ENCODE measurements around the gene BSDC1. TPM values are rescaled to one million over a fixed set of nuclear protein-coding genes. Genes with fewer than 3 reads are reported as not detected.
"Not testable (repeated sequence)": the region's sequence is repeated elsewhere in the genome, so short reads cannot be mapped to it uniquely, and the experiment has no call there.

The BSDC1 gene
- total RNA-seq, 2 experiments from 2014 or later = 29.2 to 34.8 TPM

- CTCF ChIA-PET = no interaction called here
- POLR2A ChIA-PET = no interaction called here
Observed at GRCh38 chr1:32398401-32398800, 4.2 kb upstream of the BSDC1 start.

- POLR2A ChIA-PET = not testable (repeated sequence)
- CTCF ChIA-PET = interaction anchor here (0.6 kb wide), 1 partner anchor 11 kb away, joined by 5 read pairs; no protein-coding TSS in a partner anchor
Observed at GRCh38 chr1:32396524-32396923, 2.3 kb upstream of the BSDC1 start.

DNA sequence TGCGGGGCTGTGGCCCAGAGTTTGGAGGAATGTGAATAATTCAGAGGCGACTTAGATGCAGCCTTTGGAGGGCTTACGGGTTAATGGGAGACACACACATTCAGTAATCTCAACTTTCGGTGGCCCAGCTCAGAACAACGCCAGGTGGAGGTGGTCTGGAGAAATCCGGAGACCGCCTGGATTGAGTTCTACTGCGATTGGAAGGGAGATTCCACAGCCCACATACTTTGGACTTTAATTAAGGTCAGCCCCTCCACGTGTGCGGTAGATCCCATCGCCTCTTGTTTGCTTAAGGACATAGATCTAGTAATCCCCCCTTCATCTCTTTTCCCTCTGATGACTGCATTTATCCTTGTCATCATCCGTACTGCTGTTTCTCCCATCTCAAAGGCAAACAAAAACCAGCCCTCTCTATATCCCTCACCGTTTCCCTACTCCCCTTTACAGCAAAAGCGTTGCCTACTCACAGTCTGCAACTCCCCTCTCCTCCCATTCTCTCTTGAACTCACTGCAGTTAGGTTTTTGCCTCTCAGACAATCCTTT, 720 bp upstream of the BSDC1 start:
- CTCF ChIA-PET = interaction anchor here (1.0 to 1.4 kb wide), 3 partner anchors 8 to 179 kb away, joined by 3 to 5 read pairs (median 5); no protein-coding TSS in a partner anchor
- POLR2A ChIA-PET = interaction anchor here (0.6 to 3.2 kb wide), 6 partner anchors 23 to 254 kb away, joined by 3 to 11 read pairs (median 4); partner anchors contain the start of genes MARCKSL1 and TXLNA

DNA sequence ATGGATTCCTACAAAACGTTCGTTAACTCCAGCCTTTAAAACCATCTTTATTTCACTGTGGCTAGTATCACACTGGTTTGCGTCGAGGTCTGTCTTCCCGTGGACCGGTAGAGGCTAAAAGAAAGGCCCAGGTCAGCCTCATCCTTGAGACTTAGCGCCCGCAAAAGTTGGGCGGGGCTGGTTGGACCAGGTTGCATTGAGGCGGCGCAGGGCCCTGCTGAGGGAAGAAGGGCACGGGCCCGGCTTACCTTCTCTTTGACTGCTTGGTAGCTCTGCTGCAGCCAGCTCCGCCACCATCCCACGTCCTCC, 455 bp downstream of the BSDC1 start:
- POLR2A ChIA-PET = interaction anchor here (0.9 to 3.2 kb wide), 5 partner anchors 21 to 214 kb away, joined by 3 to 11 read pairs (median 4); partner anchors contain the start of genes MARCKSL1 and TXLNA
- CTCF ChIA-PET = interaction anchor here (0.9 to 1.4 kb wide), 2 partner anchors 9 to 154 kb away, joined by 3 to 5 read pairs; no protein-coding TSS in a partner anchor

GRCh38 chr1:32393136-32393535, 1.1 kb downstream of the BSDC1 start:
- ChIA-PET POLR2A (interaction anchor here (3.2 kb wide), 1 partner anchor 57 kb away, joined by 11 read pairs; the partner anchor contains the start of gene MARCKSL1), CTCF (interaction anchor here (0.7 to 0.9 kb wide), 2 partner anchors 153 to 194 kb away, joined by 3 read pairs; no protein-coding TSS in a partner anchor)

- ChIA-PET POLR2A (interaction anchor here (3.2 kb wide), 1 partner anchor 57 kb away, joined by 11 read pairs; the partner anchor contains the start of gene MARCKSL1), CTCF (interaction anchor here (0.7 to 1.1 kb wide), 2 partner anchors 127 to 193 kb away, joined by 3 read pairs; no protein-coding TSS in a partner anchor)
Observed at GRCh38 chr1:32392325-32392724, 1.9 kb downstream of the BSDC1 start.

DNA sequence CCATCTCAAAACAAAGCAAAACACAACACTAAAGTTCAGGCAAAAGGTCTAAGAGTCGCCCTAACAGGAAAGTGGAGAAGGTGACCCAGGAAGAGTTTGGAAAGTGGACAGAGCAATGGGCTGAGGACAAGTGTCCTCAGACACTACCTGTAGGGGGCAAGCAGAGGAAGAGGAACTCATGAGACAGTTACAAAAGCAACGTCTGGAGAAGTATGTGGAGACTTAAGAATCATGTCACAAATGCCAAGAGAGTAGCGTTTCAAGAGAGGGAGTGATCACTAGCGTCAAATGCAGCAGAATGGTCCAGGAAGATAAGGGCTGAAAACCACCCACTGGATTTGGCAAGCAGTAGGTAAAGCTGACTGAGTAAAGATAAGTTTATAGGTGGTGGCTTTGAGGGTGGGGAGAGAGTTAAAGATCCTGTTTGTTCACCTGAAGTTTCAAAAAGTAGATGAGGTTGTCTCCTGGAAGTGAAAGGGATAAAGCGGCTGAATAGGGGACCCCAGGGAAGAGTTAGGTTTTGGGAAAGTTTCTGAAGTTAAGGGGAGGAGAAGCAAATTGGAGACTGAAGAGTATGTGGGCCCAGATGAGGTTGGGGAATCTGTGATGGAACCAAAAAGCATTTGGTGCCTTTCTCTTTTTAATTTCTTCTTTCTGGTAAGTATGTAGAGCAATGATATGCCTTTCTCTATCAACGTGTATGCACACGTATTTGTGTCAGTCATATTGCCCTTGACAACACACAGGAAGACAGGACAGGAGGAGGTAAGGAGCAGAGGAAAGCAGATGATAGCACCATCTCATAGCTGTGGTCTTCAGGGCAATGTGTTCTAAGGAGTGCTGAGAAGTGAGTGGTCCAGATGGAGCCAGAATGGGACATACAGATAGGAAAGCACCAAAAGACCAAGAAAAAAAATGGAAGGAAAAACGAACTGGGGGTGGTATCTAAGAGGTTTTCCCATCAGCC, 3.1 kb downstream of the BSDC1 start:
- ChIA-PET POLR2A (no interaction called here), CTCF (interaction anchor here (1.1 kb wide), 1 partner anchor 129 kb away, joined by 3 read pairs; no protein-coding TSS in a partner anchor)

GRCh38 chr1:32388641-32389040, 5.6 kb downstream of the BSDC1 start:
- ChIA-PET CTCF (interaction anchor here (0.5 to 1.6 kb wide), 4 partner anchors 13 to 137 kb away, joined by 3 to 6 read pairs (median 4); no protein-coding TSS in a partner anchor), POLR2A (no interaction called here)

GRCh38 chr1:32386676-32387392, 7.4 kb downstream of the BSDC1 start:
- ChIA-PET POLR2A (interaction anchor here (0.6 to 1.0 kb wide), 4 partner anchors 14 to 295 kb away, joined by 3 read pairs; no protein-coding TSS in a partner anchor), CTCF (interaction anchor here (0.7 to 2.1 kb wide), 5 partner anchors 8 to 139 kb away, joined by 3 to 5 read pairs (median 3); no protein-coding TSS in a partner anchor)

- ChIA-PET CTCF (no interaction called here), POLR2A (no interaction called here)
Observed at GRCh38 chr1:32380057-32380456, 14.2 kb downstream of the BSDC1 start.

GRCh38 chr1:32377541-32378220, 16.6 kb downstream of the BSDC1 start:
- ChIA-PET CTCF (interaction anchor here (1.0 kb wide), 1 partner anchor 23 kb away, joined by 3 read pairs; no protein-coding TSS in a partner anchor), POLR2A (no interaction called here)

DNA sequence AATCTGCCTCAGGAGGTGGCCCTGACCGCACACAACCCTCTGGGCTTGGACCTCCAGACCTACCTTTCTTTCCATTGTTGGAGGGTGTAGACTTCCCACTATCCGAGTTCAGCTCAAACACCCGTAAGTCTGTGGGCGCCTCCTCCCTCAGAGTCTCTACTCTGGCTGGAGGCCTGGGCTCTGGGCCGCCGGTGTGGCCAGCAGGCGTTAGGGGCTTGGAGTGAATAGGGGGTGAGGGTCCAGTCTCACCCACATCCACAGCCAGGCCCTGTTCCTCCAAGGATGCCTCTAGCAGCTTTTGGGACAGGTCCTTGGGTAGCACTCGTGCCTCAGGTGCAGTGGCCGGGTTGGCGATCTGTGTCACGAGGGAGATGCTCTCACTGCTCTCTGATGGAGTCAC, 18.0 kb downstream of the BSDC1 start:
- POLR2A ChIA-PET = no interaction called here
- CTCF ChIA-PET = interaction anchor here (1.2 kb wide), 1 partner anchor 37 kb away, joined by 3 read pairs; no protein-coding TSS in a partner anchor

GRCh38 chr1:32373996-32374592, 20.1 kb downstream of the BSDC1 start:
- CTCF ChIA-PET = no interaction called here

DNA sequence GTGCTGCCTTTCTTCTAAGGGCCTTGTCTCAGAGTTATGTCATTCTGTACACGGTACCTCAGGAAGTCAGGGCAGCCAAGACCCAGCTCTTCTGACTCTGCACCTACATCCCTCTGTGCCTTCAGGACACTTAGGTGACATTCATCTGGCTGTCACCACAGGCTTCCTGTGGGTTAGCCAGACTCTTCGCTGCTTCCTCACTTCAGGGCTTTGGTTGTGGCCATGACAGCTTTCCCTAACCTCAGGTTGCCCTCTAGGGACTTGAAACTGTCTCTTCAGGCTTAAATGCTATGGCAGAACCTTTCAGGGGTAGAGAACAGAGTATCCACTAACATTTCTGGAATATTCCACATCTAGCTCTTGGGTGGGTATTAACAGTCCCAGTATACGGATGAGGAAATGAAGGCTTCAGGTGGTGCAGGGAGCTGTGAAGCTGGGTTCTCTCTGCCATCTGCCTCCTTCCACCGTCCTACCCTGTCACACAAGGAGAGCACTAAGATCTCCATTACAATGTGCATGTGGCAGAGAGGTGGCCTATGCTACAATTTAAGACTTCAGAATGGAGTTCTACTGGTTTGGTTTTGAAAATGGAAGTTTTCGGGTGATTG, 22.0 kb downstream of the BSDC1 start:
- ChIA-PET CTCF (interaction anchor here (0.7 to 2.1 kb wide), 5 partner anchors 18 to 157 kb away, joined by 3 to 5 read pairs (median 3); partner anchors contain the start of gene BSDC1), POLR2A (interaction anchor here (1.0 kb wide), 1 partner anchor 22 kb away, joined by 3 read pairs; the partner anchor contains the start of gene BSDC1)

More at GRCh38 chr1:32373996-32374592, 20.1 kb downstream of the BSDC1 start:
- POLR2A ChIA-PET = no interaction called here

DNA sequence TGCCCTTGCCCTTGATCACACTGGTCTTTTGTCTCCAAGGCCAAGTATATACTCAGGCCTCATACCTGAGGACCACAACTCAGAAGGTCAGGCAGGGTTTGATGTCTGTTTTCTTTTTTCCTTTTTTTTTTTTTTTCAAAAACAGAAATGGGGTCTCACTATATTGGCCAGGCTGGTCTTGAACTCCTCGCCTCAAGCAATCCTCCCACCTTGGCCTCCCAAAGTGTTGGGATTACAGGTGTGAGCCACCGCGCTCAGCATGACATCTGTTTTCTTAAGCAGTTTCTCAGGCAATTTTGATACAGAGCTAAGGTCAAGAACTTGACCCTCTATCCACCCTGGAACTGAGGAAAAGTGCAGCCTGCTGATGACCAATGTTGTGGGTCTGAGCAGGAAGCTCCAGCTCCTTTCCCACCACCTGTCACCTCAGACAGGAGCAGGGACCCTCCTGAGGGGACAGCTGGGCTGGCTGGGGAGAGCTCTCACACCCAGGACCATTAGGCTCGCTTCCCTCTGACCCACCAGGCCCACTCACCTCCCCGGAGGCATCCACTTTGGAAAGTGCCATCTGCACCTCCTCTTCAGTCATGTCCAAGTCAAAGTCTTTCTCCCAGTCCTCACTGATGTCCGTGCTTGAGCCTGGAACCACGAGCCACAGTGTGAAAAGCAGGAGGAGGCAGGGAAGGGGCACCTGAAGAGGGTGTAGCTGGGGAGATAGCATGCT, 26.2 kb downstream of the BSDC1 start:
- ChIA-PET POLR2A (no interaction called here), CTCF (interaction anchor here (0.6 kb wide), 2 partner anchors 183 to 192 kb away, joined by 4 to 5 read pairs; no protein-coding TSS in a partner anchor)

GRCh38 chr1:32365445-32365844, 28.8 kb downstream of the BSDC1 start:
- POLR2A ChIA-PET = interaction anchor here (0.6 kb wide), 2 partner anchors 74 to 114 kb away, joined by 5 to 9 read pairs; partner anchors contain the start of gene HDAC1
- CTCF ChIA-PET = no interaction called here

- ChIA-PET CTCF (interaction anchor here (0.7 kb wide), 1 partner anchor 1649 kb away, joined by 3 read pairs; no protein-coding TSS in a partner anchor), POLR2A (interaction anchor here (0.6 kb wide), 1 partner anchor 73 kb away, joined by 9 read pairs; the partner anchor contains the start of gene HDAC1)
Observed at GRCh38 chr1:32364836-32365235, 29.4 kb downstream of the BSDC1 start.

Measured in activated CD8-positive, alpha-beta memory T cell treated with anti-CD3 and anti-CD28 coated beads for 36 hours (primary cell).